Measurements from ENCODE around the gene RPTOR.

GRCh38 chr17:80847496-80848230 lies 303.0 kb downstream of the RPTOR start:
- no peak for TF ChIP-seq CTCF (IDR thresholded peaks at IDR 0.05; ENCODE audit: borderline replicate concordance, extremely low read depth, low read length, poor library complexity, severe bottlenecking)
- no peak for TF ChIP-seq EZH2 (IDR thresholded peaks at IDR 0.05; ENCODE audit: borderline replicate concordance, low read depth, low read length, severe bottlenecking)
